Endodermal cell (in vitro differentiated cells): ENCODE results near the gene TMBIM6. TPM values are rescaled to one million over a fixed set of nuclear protein-coding genes. Genes with fewer than 3 reads are reported as not detected.
A peak's percentile ranks its signal among the peaks of the same experiment; 100 is the strongest.

Experiments used
- DNase-seq: peaks from one replicate; pipeline ENCODE4 v3.0.0-alpha.2; 2017
- H3K27ac ChIP-seq: 2 replicates; pipeline ENCODE4 v1.5.1; 2013; ENCODE audit warnings: mild to moderate bottlenecking, low read depth, low read length, moderate library complexity
- H3K27me3 ChIP-seq: 2 replicates; pipeline ENCODE4 v1.6.1; 2013; ENCODE audit warnings: mild to moderate bottlenecking, low read length, moderate library complexity; ENCODE audit not compliant: insufficient read depth, control insufficient read depth, poor library complexity, severe bottlenecking
- H3K36me3 ChIP-seq: 2 replicates; pipeline ENCODE4 v1.7.0; 2013; ENCODE audit warnings: mild to moderate bottlenecking, low read length, moderate library complexity; ENCODE audit not compliant: control insufficient read depth, insufficient read depth
- H3K4me1 ChIP-seq: one replicate; pipeline ENCODE4 v1.7.0; 2013; ENCODE audit warnings: low read length; ENCODE audit not compliant: control insufficient read depth, insufficient read depth
- H3K4me3 ChIP-seq: 2 replicates; pipeline ENCODE4 v1.5.1; 2013; ENCODE audit warnings: mild to moderate bottlenecking, low read length, moderate library complexity
- H3K9ac ChIP-seq: 2 replicates; pipeline ENCODE4 v1.6.1; 2013; ENCODE audit warnings: mild to moderate bottlenecking, low read length, moderate library complexity; ENCODE audit not compliant: poor library complexity, severe bottlenecking; ENCODE audit errors: extremely low read depth
- H3K9me3 ChIP-seq: 2 replicates; pipeline ENCODE4 v1.6.1; 2013; ENCODE audit warnings: mild to moderate bottlenecking, low read length, moderate library complexity; ENCODE audit not compliant: control insufficient read depth
- H3K27ac Mint-ChIP-seq: 2 replicates; pipeline ENCODE4 v1.8.0; 2020; ENCODE audit warnings: mixed read lengths
- H3K27me3 Mint-ChIP-seq: 2 replicates; pipeline ENCODE4 v1.8.0; 2021; ENCODE audit warnings: mild to moderate bottlenecking, mixed read lengths; ENCODE audit not compliant: insufficient read depth
- H3K36me3 Mint-ChIP-seq: 2 replicates; pipeline ENCODE4 v1.8.0; 2020; ENCODE audit warnings: low read depth, mixed read lengths
- H3K4me1 Mint-ChIP-seq: 2 replicates; pipeline ENCODE4 v1.8.0; 2020; ENCODE audit warnings: mixed read lengths
- H3K4me3 Mint-ChIP-seq: 2 replicates; pipeline ENCODE4 v1.8.0; 2020; ENCODE audit warnings: mild to moderate bottlenecking, moderate library complexity, mixed read lengths
- H3K9me3 Mint-ChIP-seq: 2 replicates; pipeline ENCODE4 v1.8.0; 2020; ENCODE audit warnings: mild to moderate bottlenecking, mixed read lengths
- WGBS, 2 experiments: methylation state at CpG; one replicate each; pipeline versions ENCODE4 v1.1.5 to v1.1.7; 2013; ENCODE audit warnings: missing lambda C conversion rate in 2 of 2, mixed read lengths in 1 of 2; ENCODE audit not compliant: insufficient coverage in 1 of 2, insufficient read length in 1 of 2; 5-methylcytosine and 5-hydroxymethylcytosine counted together
- total RNA-seq, 2 donors: library from RNA; stranded (reverse); fragmentation: NEBNext Ultra II Directional in 1 of 2; extraction: Animal tissue kit (Norgen Biotek cat#: 25700) in 1 of 2; gene quantifications; 2 replicates in 1 of 2; 3 replicates in 1 of 2; pipeline ENCODE4 v1.2.1, GENCODE V29; 2021
- TF ChIP-seq, protein P1 (sequence below): fragments of 200-600 bp; sonication (generic); conservative IDR thresholded peaks from 2 replicates; pipeline ENCODE4 v1.5.0; 2021; ENCODE audit warnings: antibody characterized with exemption, mild to moderate bottlenecking

TMBIM6 gene
- total RNA-seq, 2 donors from 2014 or later, result 426 to 455 TPM

DNA sequence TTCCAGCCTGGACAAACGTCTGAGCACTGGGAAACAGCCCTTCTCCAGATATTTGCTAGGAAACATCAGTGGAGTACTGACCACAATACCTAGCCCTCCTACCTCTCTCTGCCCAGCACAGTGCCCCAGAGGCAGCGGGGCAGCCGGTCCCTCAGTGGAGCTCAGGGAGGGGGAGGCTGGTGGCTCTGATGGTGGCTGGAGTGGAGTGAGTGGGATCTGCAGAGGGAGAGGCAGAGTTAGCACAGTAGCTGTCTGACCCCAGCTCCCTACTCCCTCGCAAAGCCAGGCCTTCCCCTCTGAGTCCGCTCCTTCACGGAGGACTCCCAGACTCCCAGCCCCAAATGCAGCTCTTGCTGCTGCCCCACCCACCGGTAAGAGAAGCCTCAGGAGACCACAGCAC lies 56.9 kb downstream of the TMBIM6 start:
- Histone ChIP-seq H3K36me3 (peaks cover 28% of the 10 kb centered on the region), H3K4me1 (peaks cover 27% of the 10 kb centered on the region), H3K4me3 (no peak overlapping the region), H3K27me3 (no peaks in the 10 kb centered on the region), H3K9ac (no peak overlapping the region), H3K27ac (no peak overlapping the region), H3K9me3 (no peaks in the 10 kb centered on the region)
- H3K4me3 Mint-ChIP-seq, result no peak overlapping the region
- H3K27me3 Mint-ChIP-seq, result no peaks in the 10 kb centered on the region
- H3K9me3 Mint-ChIP-seq, result no peaks in the 10 kb centered on the region
- WGBS, 2 experiments, result 94 to 97% methylated on average over 6 to 7 of the region's 7 CpGs
- TF ChIP-seq, protein P1, sequence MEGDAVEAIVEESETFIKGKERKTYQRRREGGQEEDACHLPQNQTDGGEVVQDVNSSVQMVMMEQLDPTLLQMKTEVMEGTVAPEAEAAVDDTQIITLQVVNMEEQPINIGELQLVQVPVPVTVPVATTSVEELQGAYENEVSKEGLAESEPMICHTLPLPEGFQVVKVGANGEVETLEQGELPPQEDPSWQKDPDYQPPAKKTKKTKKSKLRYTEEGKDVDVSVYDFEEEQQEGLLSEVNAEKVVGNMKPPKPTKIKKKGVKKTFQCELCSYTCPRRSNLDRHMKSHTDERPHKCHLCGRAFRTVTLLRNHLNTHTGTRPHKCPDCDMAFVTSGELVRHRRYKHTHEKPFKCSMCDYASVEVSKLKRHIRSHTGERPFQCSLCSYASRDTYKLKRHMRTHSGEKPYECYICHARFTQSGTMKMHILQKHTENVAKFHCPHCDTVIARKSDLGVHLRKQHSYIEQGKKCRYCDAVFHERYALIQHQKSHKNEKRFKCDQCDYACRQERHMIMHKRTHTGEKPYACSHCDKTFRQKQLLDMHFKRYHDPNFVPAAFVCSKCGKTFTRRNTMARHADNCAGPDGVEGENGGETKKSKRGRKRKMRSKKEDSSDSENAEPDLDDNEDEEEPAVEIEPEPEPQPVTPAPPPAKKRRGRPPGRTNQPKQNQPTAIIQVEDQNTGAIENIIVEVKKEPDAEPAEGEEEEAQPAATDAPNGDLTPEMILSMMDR, result no peak
- no peak for DNase-seq
- peaks cover 30% of the 10 kb centered on the region for H3K4me1 Mint-ChIP-seq
- H3K27ac Mint-ChIP-seq, result no peak overlapping the region
- peaks cover 27% of the 10 kb centered on the region for H3K36me3 Mint-ChIP-seq

DNA sequence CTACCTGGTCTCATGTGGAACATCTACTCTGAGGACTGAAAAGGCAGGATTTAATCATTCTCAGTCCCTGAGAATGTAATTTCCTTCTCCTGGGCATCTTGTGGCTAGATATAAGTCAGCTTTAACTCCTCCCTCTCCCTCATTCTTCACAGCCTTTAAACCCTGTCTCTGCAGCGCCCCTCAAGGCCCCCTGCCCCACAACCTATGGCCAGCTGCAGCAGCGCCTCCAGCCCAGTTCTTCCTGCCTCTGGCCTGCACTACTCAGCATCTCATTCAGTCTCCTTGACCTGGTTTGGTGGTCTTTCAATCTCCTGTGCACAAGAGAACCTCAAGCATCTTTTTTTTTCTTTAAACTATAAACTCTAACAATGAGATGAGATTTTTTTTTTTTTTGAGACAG lies 57.6 kb downstream of the TMBIM6 start:
- Mint-ChIP-seq H3K27me3 (no peaks in the 10 kb centered on the region), H3K27ac (no peak overlapping the region), H3K4me3 (no peak overlapping the region), H3K36me3 (peaks cover 28% of the 10 kb centered on the region), H3K9me3 (no peaks in the 10 kb centered on the region), H3K4me1 (peaks cover 32% of the 10 kb centered on the region)
- H3K4me1 ChIP-seq, result peaks cover 32% of the 10 kb centered on the region
- no peaks in the 10 kb centered on the region for H3K9me3 ChIP-seq
- no peak overlapping the region for H3K4me3 ChIP-seq
- peak; percentile 64 for DNase-seq
- no peaks in the 10 kb centered on the region for H3K27me3 ChIP-seq
- TF ChIP-seq, protein P1, result peak; percentile 18
- H3K27ac ChIP-seq, result no peak overlapping the region
- WGBS, 2 experiments, result 78 to 80% methylated on average over 2 of the region's 2 CpGs
- peaks cover 30% of the 10 kb centered on the region for H3K36me3 ChIP-seq
- no peak overlapping the region for H3K9ac ChIP-seq

DNA sequence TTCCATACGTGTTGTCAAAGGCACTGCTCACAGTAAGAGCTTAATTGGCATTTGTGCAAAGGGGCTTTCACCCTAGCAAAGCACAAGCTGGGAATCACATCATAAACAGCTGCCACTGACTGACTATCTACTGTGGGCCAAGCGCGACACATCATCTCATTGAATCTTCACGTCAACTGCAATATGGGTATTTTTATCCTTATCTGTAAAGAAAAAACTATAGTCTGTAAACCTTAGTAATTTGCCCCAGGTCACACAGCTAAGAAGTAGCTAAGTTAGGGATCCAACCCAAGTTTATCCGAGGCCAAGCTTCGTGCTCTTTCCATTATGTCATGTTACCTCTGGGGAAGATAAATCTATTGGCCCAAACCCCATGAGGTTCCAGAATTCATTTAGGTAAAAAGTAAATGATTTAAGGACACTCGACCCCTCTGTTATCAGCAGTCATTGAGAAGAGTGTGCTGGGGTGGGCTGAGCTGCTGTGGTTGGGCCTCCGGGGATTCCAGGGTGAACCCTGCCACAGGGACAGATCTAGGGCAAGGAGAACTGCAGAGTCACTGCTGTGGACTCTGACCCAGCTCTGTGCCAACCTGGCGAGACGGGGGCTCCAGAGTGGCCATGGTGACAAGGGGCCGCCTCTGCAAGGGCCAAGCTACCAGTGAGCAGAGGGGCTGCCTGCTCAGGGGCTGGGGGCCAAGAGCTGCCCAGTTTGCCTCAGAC lies 59.2 kb downstream of the TMBIM6 start:
- no peaks in the 10 kb centered on the region for H3K27me3 Mint-ChIP-seq
- no peak overlapping the region for H3K9ac ChIP-seq
- H3K27me3 ChIP-seq, result no peaks in the 10 kb centered on the region
- DNase-seq, result no peak
- peaks cover 42% of the 10 kb centered on the region for H3K4me1 Mint-ChIP-seq
- no peaks in the 10 kb centered on the region for H3K9me3 Mint-ChIP-seq
- H3K36me3 Mint-ChIP-seq, result peaks cover 35% of the 10 kb centered on the region
- WGBS, 2 experiments, result 80 to 93% methylated on average over 4 to 11 of the region's 11 CpGs
- TF ChIP-seq, protein P1, result no peak
- H3K4me1 ChIP-seq, result peaks cover 34% of the 10 kb centered on the region
- no peak overlapping the region for H3K27ac Mint-ChIP-seq
- H3K9me3 ChIP-seq, result no peaks in the 10 kb centered on the region
- peaks cover 30% of the 10 kb centered on the region for H3K36me3 ChIP-seq
- no peak overlapping the region for H3K4me3 Mint-ChIP-seq
- H3K27ac ChIP-seq, result no peak overlapping the region
- no peak overlapping the region for H3K4me3 ChIP-seq
